HG03159 (cell line): ENCODE results near the gene SLC12A9.
"Not testable (repeated sequence)": the region's sequence is repeated elsewhere in the genome, so short reads cannot be mapped to it uniquely, and the experiment has no call there.

ENCODE experiments used
- ATAC-seq: cut with Tn5 transposase; IDR thresholded peaks from one replicate; pipeline ENCODE4 v1.9.1; 2021; ENCODE audit warnings: mild to moderate bottlenecking, moderate library complexity; ENCODE audit not compliant: unreplicated experiment

SLC12A9 gene, protein sequence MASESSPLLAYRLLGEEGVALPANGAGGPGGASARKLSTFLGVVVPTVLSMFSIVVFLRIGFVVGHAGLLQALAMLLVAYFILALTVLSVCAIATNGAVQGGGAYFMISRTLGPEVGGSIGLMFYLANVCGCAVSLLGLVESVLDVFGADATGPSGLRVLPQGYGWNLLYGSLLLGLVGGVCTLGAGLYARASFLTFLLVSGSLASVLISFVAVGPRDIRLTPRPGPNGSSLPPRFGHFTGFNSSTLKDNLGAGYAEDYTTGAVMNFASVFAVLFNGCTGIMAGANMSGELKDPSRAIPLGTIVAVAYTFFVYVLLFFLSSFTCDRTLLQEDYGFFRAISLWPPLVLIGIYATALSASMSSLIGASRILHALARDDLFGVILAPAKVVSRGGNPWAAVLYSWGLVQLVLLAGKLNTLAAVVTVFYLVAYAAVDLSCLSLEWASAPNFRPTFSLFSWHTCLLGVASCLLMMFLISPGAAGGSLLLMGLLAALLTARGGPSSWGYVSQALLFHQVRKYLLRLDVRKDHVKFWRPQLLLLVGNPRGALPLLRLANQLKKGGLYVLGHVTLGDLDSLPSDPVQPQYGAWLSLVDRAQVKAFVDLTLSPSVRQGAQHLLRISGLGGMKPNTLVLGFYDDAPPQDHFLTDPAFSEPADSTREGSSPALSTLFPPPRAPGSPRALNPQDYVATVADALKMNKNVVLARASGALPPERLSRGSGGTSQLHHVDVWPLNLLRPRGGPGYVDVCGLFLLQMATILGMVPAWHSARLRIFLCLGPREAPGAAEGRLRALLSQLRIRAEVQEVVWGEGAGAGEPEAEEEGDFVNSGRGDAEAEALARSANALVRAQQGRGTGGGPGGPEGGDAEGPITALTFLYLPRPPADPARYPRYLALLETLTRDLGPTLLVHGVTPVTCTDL

DNA sequence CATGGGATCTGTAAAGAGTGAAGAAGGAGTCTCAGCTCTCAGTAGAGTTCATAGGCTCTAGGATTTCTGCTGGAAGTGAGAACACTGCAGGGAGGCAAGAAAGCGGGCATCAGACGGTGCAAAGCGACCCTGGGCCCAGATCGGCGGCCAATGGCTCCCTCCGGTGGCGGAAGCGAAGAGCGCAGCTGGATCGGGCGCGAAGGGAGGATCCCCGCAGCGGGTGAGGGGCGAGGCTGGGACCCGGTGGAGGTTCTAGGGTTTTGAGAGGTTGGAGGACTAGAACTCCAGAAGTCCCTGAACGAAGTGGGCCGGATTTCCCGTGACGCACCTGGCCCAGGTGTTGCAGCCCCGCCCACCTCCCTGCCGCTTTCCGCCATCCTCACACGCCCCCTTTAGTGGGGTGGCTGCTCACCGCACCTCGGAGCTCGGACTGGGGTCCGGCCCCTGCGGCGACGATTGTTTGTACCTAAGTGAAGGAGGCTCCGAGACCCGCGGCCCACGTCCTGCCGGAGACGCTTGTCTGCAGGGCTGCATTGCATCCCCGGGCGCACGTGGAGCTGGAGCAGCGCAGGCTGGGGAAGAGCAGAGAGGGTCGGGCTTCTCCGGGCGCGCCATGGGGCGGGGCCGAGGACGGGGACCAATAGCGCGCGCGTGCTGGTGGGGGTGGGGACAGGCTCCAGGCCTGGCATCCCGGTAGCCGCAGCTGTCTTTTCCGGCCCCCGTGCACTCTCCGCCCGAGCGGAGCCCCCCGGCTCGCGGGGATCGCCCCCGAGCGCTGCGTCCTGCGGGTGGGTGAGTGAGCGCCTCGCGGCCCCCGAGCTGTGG lies at the start of gene SLC12A9:
Gene SLC12A9, plus strand, starts transcription at position 666 of the 825 bp plus-strand sequence. CDS start 1,485 bp downstream, outside the sequence.
- ATAC-seq: peak; percentile 86

DNA sequence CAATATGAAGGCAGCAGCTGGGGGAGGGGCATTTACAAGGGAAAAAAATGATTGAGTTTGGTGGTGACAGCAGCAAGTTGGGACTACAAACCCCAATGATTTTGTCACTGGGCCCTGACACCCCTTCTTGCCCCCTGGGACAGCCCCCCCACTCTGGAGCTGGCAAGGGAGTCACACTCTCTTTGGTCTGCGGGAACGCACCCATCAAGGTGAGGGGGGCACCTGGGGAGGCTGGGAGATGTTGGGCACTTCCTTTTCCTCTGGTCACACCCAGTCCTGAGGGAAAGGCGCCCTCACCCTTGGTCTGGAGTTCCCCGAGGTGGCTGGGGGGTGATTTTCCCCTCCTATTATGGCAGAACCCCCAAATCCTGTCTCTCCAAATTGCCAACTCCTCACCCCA lies 49.6 kb upstream of the SLC12A9 start:
- no peak for ATAC-seq

DNA sequence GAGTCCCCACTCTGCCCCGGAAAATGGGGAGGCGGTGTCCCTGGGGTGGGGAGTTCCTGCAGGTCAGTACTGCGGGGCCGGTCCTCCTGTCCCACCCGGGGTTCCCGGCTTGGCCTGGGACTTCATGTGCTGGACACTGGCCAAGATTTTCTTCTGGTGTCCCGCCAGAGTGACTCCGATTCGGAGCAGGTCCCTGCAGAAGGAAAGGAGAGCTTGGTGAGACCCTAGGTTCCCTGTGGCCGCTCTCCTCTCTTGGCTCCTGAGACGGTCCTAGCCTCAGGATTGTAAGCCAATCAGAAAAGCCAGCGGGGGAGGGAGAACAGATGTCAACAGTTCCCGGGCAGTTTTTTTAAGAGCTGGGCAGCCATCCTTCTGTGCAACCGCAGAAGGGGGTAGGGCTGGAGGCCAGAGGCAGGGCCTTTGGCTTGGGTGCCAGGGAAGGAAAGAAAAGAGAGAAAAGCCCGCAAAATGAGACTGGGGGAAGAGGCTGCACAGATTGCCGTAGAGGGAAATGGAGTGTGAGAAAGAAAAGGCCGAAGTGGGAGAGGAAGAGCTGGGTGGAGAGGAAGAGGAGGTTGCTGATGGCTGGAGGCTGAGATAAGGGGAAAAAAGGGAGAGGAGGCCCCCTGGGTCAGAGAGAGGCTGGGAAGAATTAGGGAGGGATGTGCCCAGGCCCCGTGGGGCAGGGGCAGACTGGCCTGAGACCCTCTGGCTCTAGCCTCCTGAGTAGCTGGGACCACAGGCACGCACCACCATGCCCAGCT lies 48.9 kb upstream of the SLC12A9 start:
- ATAC-seq: peak; percentile 91

DNA sequence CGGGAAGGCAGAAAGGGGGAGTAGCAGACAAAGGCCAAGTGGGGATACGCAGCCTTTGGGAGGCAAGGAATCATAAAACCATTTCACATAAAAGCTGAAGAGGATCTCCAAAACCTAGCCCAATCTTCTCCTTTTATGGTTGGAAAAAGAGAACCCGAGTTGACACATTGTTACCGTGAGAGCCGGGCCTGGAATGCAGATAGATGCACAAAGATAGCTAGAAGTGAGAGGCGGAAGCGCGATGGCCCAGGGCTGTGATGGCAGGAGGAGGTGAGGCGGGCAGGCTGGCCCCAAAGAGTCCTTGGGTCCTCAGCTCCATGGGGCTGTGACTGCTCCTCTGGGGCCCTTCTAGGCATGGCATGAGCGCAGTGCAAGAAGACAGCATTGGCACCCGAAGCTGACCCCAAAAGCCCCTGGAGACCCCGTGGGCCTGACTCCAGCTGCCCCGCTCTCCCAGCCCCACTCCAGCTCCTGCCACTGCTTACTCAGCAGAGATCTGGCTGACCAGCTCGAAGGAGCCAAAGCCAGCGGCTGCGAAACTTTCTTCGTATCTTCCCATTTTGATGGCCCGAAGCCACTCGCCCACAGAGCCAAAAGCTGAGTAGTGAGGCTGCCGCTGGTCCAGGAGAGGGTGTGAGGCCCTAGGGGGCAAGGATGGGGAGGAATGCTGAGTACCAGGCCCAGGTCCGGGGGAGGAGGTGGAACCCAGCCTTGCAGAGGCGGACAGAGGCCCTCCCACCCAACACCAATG lies 47.7 kb upstream of the SLC12A9 start:
- no peak for ATAC-seq

DNA sequence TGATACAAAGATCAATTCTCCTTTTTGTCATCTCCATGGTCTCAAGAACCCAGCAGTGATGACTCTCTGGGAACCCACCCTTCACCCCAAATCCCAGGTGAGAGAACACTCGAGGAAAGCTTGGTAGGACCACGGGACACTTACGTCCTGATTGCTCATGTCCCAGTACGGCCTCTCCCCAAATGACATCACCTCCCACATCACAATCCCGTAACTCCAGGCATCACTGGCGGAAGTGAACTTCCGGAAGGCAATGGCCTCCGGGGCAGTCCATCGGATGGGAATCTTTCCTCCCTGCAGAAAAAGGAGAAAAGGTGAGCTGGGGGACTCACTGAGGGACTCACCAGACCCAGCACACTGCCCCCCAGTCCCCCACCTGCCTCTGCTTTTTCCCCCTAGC lies 46.2 kb upstream of the SLC12A9 start:
- no peak for ATAC-seq

DNA sequence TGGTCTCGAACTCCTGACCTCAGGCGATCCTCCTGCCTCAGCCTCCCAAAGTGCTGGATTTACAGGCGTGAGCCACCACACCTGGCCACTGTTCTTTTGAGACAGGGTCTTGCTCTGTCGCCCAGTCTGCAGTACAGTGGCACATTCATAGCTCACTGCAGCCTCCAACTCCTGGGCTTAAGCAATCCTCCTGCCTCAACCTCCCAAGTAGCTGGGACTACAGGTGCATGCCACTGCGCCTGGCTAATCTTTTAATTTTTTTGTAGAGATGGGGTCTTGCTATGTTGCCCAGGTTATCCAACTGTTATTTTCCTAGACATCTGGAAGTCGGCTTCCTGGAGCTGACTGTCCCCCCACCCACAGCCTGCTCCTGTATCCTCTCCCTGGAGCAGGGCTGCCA lies 45.6 kb upstream of the SLC12A9 start:
- ATAC-seq: not testable (repeated sequence)

DNA sequence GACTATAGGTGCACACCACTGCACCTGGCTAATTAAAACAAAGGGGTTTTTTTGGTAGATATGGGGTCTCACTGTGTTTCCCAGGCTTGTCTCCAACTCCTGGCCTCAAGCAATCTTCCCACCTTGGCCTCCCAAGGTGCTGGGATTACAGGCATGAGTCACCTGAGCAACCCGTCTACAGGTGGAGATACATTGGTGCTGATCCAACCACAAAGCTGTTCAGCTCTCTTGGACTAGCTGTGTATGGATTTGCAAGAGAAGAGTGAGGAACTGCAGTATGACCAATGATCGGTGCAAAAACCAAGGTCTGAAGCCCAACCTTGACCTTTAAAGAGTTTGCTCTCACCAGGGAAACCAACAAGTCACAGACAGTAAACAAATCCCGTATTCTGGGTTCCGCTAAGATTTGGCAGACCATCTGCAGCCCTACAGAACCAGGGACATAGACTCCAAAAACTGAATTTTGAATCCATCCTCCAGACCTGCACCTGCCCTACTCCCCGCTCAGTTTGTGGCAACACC lies 44.1 kb upstream of the SLC12A9 start:
- ATAC-seq: no peak

DNA sequence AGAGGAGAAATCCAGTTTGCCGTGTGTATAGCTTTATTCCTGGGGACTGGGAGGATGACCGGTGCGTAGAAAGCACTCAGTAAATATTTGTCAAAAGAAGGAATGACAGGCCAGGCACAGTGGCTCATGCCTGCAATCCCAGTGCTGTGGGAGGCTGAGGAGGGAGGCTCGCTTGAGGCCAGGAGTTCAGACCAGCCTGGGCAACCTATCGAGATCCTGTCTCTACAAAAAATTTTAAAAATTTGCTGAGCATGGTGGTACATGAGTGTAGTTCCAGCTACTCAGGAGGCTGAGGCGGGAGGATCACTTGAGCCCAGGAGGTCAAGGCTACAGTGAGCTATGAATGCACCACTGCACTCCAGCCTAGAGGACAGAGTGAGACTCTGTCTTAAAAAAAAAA lies 41.0 kb upstream of the SLC12A9 start:
- ATAC-seq: no peak

DNA sequence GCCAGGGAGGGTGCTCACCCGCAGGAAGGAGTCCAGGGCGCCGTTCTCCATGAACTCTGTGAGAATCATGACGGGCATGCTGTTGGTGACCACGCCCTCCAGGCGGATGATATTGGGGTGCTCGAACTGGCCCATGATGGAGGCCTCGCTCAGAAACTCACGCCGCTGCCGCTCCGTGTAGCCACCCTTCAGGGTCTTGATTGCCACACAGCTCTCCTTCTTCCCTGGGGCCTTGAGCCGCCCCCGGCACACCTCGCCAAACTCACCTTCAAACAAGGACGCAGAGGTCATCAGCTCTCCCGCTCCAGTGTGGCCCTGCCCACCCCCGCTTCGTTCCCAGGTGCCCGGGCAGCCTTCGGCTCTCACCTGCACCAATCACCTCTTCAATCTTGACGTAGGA lies 39.8 kb upstream of the SLC12A9 start:
- ATAC-seq: no peak

DNA sequence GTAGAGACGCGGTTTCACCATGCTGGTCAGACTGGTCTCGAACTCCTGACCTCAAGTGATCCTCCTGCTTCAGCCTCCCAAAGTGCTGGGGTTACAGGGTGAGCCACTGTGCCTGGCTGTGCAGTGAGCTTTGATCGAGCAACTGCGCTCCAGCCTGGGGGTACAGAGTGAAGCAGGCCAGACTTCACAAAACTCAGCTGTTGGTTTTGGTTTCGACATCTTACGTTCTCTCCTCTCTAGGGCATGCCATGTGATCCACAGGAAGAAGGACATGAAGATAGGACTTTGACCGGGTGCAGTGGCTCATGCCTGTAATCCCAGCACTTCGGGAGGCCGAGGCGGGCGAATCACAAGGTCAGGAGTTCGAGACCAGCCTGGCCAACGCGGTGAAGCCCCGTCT lies 36.0 kb upstream of the SLC12A9 start:
- not testable (repeated sequence) for ATAC-seq

DNA sequence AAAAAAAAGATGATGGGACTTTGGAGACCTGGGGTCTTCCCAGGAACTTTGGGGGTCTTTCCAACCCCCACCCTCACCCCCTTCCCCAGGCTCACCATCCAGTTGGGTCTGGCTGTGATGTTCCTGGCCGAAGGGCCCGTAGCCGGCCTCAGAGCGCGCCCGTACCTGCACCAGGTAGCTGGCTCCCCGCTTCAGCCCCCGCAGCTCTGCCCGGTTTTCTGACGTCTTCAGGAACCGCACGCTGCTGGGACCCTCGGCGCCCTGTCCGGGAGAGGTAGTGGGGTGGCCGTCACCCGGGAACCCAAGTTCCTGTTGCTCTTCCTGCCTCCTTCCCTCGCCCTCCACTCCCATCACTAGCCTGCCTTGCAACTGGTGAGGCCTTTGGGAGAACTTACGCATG lies 35.4 kb upstream of the SLC12A9 start:
- ATAC-seq: no peak

DNA sequence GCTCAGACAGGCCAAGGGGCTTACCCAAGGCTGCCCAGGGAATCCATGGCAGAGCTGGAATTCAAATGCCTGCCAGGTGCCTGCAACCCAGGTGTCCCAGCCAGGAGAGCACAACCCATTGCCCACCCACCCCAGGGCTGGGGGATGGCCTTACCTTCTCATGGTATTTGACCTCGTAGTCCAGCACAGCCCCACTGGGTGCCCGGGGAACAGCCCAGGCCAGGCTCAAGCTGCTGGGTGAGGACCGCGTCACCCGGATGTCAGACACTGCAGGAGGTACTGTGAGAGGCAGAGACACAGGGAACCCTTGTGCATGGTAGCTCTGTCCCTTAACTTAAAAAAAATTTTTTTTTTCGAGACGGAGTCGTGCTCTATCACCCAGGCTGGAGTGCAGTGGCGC lies 34.1 kb upstream of the SLC12A9 start:
- no peak for ATAC-seq

DNA sequence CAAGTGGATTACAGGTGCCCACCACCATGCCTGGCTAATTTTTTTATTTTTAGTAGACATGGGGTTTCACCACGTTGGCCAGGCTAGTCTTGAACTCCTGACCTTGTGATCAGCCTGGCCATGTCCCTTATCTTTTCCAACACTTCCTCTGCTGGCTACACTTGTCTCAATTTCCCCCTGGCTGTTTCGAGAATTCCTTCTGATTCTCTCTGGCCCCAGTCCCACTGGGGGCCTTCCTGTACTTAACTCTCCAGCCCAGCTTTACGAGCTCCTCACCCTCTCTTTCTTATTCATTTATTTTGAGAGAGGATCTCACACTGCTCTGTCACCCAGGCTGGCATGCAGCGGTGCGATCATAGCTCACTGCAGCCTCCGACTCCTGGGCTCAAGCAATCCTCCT lies 33.7 kb upstream of the SLC12A9 start:
- no peak for ATAC-seq

DNA sequence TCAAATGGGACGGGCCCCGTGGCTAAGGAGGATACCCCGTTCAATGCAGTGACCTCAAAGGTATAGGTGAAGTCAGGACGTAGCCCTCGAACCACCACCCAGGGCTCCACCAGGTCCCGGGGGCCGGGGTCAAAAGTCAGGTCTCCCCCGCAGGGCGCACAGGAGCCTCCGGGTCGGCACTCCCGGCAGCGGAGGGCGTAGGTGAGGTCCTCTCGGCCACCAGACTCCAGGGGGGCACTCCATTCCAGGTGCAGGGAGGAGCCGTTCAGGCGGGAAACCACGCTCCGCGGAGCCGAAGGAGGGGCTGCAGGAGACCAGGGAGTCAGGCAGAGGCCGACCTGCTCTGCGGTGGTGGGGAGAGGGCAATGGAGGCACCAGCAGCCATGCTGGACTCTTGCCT lies 32.9 kb upstream of the SLC12A9 start:
- ATAC-seq: no peak

DNA sequence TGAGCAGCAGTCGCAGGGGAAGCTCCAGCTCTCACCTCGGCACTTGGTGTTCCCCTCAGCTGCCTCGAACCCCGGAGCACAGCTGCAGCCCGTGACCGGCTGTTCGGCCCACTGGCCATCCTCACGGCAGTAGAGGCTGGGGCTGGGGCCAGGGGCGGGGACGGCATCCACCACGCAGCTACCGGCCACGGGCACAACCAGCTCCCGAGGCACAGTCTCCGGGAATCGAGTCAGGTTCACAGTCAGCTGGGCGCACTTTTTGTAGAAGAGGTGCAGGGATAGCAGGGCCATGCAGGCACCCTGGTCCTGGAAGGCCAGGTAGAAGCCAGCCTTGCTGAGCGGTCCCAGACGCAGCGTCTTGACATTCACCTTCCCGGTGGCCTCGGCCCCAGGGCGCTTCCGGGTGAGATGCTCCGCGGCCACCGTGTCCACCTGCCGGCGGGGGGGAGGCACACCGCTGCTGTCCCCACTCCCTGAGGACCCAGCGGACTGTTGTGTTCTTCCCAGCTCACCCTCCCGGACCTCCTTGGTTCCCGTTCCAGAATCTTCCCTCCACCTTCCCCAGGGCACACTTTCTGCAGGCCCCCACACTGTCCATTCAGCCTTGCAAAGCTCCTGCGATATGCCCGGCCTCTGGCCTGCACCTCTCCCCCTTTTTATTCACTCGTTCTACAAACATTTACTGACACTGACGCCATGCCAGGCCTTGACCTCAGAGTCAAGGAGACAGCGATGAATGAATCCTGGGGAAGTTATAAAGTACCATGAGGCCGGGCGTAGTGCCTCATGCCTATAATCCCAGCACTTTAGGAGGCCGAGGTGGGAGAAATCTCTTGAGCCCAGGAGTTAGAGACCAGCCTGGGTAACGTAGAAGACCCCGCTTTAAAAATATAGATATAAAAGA lies 30.0 kb upstream of the SLC12A9 start:
- no peak for ATAC-seq

DNA sequence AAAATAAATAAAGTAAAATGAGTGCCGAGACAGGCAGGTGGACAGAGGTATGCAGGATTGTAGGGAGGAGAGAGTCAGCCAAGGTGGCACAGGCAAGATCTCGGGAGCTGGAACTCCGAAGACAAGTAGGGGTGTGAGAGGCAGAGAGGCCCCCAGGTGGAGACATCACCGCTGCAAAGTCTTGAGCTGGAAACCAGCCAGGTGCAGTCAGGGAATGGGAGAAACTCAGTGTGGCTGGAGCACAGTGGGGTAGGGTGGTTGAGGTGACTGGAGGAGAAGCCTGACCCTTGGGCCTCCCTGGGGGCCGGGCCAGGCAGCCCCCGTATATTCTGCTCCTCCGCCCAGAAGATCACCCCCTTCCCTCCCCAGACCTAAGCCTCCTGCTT lies 29.4 kb upstream of the SLC12A9 start:
- ATAC-seq: no peak

DNA sequence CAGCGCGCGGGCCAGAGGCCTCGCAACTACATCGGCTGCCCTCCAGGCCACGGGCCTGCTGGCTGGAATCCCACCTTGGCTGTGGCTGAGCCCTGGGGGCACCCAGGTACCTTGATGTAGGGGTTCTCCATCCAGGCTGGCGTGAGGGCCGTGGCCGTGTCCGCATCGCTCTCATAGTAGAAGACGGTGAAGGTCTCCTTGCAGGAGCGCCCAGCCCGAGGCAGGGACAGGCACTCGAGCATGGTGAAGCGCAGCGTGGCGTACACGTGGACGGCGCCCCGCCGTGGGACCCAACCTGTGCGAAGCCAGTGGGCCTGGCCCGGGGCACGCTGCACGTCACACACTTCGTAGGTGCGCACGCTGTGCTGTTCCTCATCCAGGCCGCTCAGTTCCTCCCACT lies 29.0 kb upstream of the SLC12A9 start:
- no peak for ATAC-seq

DNA sequence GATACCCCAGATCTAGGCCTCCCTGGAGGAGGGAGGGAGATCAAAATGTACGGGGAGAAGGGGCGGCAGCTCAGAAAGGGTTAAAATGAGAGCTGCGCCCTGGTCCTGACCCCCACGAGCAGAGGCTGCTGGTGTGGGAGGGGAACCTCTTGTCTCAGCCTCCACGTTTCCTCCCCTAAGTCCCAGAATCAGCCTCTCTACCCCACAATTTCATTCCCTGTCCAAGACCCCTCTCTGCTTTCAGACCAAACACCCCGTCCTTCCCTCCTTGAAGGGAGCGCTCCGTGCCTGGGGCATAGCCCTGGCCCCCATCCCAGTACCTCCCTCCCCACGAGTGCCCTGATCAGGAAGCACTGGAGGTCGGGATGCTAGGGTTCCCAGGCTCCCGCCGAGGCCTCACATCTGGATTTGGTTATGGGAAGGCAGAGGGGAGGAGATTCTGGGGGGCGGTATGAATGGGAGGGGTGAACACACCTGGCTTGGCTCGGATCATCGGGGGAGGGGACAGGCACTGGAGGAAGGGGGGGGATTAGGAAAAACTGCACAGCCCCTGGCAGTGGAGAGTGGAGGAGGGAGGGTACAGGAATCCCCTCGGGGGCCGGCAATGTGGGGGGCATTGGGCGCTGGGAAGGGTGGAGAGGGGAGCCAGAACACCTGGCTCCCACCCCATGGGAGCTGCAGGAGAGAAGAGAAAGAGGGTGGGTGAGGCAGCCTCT lies 27.9 kb upstream of the SLC12A9 start:
- no peak for ATAC-seq
